HUDEP-2 (cell line): ENCODE results near the gene UBALD1.
A peak's percentile ranks its signal among the peaks of the same experiment; 100 is the strongest.

Source experiments
- DNase-seq, 76 experiments: peaks; one replicate each; lab custom pipeline; 2025; ENCODE audit not compliant: unreplicated experiment in 76 of 76; lab: John Stamatoyannopoulos, UW

UBALD1 gene

DNA sequence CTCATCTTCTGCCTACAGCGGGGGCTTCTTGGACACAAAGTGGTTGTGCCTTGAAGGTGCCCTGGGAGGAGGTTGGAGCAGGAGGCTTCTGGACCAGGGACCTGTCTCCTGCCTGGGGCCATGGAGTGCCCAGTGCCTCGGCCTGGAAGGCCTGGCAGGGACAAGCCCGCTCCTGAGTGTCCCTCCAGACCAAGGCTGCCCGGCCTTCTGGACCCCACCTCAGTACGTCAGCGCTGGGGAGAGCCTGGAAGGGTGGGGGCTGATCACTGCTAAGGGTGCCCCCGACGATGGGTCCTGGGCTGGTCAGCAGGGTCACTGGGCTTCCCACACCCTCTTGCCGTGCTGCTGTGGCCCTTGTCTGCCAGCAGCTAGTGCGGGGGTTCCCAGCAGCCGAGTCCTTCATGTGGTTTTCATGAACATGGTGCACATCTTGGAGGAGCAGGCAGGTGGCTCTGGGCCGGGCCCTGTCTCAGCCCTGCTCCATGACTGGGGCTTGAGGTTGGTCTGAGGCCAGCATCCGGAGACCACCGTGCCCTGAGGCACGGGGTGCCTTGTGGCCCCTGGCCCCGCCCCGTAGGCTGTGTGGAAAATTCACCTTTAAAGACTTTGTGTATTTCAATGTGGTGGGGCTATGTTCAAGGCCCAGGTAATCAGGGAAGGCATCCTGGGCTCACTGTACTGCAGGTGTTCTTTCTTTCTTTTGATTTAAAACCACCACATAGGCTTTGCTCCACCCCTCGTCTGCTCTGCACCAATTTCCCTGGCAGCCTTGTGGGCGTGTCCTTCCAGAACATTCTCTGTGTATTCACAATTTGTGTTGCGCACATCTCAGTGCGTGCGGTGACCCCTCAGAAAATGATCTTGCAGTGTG is 32.3 kb upstream of the UBALD1 start:
- no peak for DNase-seq

DNA sequence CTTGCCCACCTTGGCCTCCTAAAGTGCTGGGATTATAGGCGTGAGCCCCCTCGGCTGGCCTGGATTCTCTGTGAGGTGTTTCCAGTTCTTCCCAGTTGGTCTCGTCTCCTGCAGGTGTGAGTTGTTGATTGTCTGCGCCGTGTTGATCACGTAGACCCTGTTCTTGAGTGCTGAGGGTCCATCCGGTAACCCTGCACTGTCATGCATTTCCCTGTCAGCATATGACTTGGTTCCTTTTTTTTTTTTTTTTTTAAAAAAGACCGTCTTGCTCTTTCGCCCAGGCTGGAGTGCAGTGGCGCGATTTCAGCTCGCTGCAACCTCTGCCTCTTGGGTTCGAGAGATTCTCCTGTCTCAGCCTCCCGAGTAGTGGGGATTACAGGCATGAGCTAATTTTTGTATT is 27.2 kb upstream of the UBALD1 start:
- DNase-seq, result no peak

DNA sequence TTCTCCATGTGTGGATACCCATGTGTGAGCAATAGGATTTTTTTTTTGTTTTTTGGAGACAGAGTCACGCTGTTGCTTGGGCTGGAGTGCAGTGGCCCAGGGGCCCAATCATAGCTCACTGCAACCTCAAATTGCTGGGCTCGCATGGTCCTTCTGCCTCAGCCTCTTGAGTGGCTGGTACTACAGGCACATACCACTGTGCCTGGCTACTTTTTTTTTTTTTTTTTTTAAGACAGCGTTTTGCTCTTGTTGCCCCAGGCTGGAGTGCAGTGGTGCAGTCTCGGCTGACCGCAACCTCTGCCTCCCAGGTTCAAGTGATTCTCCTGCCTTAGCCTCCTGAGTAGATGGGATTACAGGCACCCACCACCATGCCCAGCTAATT is 26.6 kb upstream of the UBALD1 start:
- no peak for DNase-seq

DNA sequence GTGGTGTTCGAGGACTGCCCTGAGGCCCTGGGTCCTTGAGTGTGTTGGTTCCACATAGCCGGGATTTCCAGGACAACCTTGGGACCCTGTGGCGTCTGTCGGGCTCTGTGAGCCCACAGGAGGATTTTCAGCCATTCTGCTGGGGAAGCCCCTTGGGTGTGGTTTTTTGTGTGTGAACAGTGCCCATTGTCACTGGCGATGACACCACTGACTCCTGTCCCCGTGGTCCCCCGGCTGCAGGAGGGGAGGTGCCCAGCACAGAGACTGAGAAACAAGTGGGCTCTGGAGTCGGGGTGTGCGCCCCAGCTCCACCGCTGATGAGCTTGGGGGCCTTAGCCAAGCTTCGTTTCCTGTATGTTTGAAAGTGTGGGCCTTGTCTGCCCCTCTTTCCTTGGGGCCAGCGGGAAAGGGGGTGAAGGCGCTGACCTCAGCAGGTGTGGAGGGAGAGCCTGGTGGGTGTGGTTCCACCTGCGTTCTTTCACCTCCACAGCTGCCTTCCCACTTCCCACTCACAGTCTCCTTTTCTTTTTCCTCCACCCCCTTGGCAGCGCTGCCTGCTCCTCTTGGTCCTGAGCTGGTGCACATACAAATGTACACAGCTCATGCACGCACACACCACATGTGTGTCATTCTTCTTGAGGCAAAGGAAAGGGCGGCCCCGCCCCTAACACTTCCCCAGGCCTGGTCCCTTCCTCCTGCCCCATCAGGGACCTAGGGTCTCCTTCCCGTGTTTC is 26.1 kb upstream of the UBALD1 start:
- DNase-seq, result no peak

DNA sequence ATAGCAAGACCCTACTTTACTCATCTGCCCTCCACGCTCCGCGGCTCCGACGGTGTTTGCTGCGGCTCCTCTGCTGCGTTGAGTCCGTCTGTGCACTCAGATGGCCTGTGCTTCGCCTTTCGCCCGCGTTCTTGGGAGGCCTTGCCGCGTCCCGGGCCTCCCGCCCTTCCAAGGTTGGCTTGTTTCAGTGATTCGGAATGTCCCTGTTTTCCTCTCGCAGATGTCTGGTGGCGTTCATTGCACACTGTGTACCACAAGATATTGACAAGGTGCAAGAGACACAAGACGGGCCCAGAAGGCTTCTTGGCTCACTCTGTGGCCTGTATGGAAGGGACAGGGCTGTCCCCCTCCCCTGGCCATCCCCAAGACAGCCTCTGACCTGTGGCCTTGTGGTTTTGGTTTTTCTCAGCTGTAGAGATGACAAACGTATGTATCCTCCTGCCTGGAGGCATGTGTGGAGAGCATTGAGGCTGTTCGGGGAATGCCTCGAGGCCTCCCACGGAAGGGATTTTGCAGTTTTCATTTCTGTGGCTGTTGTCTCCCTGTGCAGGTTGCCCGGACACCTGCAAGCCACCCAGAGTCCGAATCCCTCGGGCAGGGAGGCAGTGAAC is 25.3 kb upstream of the UBALD1 start:
- DNase-seq, result no peak

DNA sequence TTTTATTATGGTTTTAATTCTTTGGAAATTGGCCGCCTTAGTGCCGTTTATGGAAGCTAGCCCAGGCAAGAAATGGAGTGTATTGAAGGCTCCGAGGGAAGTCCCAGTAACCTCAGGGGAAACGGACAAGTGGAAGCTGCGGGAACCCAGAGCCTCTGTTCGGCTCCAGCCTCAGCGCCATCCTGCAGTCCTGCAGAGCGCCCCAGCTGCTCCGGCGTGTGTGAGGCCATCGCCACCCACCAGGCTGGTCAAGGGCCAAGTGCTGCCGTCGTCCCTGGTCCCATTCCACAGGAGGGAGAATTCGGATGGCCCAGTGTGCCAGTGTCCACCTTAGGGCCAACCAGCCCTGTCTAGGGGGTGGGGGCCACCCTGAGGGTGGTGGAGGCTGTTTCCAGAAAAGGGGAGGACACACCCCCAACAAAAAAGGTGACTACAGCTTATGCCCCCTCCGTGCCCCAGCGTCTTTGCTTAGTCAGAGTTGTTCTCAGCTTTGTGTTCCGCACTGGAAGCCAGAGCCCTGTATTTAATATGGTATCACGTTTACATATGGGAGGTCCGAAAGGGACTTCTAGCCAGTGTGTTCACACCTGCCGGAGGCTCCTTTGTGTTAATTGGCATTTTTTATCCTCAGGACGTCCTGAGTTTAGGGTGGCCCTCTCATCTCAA is 22.9 kb upstream of the UBALD1 start:
- no peak for DNase-seq

DNA sequence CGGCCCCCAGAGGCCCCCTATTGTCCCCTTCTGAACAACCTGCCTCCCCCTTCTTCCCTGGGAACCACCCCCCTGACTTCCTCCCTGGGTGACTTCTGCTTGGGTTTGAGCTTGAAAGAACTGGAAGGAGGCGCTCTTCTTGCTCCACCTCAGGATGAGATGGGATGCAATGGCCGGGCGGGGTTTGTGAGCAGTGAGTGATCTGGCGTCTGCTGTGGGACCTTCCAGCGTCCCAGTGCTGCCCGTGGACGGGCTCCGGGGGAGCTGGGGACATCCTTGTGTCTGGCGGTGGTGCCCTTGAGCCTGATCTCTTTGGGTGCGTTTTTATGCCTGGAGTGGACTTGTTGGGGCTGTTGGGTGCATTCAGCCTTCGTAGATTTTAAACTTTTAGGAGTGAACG is 21.5 kb upstream of the UBALD1 start:
- DNase-seq, result no peak

DNA sequence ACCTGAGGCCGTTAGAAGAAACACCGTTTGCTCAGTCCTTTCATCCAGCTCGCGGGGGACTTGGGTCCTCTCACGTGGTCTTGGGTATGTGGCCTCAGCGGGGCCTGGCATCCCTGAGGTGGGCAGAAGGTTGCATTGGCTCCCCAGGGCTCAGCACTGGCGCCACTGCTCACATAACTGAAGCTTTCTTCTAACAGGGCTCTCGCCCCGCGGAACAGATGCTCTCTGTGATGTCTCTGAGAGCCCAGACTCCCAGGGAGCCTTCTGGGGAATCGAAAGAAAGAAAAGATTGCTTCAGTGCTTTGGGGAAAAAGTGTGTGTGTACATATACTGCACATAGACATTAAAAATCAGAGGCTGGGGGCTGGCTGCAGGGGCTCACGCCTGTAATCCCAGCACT is 20.1 kb upstream of the UBALD1 start:
- no peak for DNase-seq

DNA sequence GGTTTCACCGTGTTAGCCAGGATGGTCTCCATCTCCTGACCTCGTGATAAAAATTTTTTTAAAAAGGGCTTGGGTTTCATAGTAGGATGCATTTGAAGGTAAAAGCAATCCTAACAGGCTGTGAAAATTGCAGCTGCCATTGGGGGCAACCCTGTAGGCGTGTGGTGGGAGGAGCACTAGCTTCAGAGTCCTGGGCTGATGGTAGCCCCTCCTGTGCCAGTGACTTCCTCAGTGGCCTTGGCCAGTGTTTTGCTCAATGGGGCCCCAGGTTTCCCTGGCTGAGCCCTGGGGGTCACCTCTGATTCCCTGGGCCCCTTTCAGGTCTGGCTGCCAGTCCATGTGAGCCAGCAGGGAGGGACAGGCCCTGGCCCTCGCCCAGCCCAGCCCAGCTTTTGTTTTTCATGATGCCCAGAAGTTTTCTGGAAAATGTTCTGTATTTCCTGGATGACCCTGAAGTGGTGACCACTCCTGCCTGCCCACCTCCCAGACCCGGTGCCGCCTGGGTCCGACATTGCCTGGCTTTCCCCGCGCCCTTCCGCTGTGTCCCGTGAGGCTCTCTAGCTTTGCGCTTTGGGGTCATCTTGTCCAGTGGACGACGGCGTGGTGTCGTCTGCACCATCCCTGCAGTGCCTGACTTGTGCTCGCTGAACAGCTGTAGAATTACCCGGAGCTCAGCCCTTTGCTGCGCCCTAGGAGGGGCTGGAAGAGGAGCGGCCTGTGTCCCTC is 19.4 kb upstream of the UBALD1 start:
- DNase-seq, result no peak

DNA sequence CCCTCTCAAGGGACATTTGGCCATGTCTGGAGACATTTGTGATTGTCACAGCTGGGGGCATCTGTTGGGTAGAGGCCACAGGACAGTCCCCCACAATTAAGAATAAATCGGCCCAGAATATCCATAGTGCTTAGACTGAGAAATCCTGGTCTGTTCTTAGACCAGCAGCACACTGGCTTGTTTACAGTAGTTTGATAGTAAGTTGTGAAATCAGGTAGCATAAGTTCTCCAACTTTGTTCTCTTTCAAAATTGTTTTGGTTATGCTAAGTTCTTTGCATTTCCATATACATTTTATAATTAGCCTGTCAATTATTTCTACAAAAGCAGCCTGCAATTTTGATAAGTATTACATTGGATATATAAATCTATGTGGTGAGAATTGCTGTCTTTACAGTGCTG is 16.8 kb upstream of the UBALD1 start:
- DNase-seq, result no peak

DNA sequence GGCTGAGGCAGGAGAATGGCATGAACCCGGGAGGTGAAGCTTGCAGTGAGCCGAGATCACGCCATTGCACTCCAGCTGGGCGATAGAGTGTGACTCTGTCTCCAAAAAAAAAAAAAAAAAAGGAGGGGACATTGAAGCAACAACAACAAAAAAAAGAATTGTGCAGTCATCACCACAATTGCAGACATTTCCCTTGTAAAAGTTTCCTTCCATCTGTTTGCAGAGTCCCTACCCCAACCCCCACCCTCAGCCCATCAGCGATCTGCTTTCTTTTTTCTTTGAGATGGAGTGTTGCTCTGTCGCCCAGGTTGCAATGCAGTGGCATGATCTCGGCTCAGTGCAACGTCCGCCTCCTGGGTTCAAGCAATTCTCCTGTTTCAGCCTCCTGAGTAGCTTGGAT is 13.6 kb upstream of the UBALD1 start:
- no peak for DNase-seq

DNA sequence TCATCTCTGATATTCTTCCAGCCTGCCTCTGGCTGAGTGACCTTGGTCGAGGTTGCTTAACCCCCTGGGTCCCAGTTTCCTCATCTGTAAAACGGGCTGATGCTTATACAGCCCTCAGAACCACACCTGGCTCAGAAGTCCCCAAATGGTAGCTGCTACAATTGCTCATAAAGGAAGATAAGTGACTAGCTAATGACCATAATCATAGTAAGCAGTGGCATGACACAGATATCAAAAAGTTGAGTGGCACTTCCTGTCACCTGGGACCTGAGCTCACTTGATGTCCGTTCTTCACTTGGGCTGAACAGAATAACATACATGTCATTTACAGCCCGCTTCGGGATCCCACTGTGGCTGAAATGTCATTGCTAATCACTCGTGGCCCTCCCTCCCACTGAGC is 11.7 kb upstream of the UBALD1 start:
- DNase-seq, result no peak

DNA sequence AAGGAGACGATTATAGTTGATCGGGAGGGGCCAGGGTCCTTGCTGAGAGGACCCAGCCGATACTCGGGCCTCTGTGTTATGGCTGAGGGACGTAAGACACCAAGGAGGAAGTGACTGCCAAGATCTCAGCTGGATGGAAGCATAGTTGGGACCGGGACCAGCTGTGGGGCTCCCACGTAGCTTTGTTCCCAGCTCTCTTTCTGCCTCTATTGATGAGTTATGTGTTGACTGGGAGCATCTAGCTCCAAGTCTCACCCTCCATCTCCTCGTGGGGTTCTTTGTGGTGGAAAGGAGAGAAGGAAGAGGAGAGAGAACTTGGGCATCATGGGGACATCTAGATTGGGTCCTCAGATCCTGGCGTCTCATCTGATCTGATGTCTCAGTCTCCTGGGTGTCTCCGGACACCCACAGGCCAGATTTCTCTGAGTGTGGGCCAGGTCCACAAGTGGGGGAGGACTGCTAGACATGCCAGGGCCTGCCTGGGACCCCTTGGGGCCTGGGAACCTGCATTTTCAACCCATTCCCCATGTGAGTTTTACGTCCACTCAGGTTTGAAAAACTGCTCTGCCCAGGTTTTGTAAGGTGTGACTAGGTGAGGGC is 11.0 kb upstream of the UBALD1 start:
- no peak for DNase-seq

DNA sequence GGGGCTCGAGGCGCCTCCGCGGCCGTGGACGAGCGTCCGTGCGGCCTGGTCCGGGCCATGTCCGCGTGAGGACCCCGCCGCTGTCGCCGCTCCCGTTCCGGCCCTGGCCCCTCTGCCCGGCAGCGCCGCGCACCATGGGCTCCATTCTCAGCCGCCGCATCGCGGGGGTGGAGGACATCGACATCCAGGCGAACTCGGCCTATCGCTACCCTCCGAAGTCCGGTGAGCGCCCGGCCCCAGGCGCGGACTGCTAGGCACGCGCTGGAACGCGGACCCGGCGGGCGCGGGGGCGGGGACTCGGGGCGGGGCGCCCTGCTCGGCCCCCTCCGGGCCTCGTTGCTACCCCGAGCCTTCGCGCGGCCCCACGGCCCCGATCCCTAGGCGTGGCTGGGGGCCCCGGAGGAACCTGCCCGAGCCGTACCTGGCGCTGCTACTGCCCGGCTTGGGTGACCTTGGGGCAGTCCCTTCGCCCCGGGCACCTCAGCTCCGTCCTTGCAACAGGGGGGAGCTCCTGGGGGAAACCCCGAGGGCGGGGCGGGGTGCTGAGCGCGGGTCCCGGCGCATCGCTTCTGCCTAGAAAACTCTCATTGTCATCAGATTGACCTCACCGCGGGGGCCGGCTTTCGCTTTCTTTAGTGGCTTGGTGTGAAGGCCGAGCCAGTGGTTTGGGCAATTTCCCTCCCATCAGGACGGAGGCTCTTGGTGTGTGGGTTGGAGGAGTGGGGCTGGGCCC is 10.3 kb upstream of the UBALD1 start:
- peak in 21 of 76 experiments; percentile 5 to 49 (median 16) for DNase-seq

DNA sequence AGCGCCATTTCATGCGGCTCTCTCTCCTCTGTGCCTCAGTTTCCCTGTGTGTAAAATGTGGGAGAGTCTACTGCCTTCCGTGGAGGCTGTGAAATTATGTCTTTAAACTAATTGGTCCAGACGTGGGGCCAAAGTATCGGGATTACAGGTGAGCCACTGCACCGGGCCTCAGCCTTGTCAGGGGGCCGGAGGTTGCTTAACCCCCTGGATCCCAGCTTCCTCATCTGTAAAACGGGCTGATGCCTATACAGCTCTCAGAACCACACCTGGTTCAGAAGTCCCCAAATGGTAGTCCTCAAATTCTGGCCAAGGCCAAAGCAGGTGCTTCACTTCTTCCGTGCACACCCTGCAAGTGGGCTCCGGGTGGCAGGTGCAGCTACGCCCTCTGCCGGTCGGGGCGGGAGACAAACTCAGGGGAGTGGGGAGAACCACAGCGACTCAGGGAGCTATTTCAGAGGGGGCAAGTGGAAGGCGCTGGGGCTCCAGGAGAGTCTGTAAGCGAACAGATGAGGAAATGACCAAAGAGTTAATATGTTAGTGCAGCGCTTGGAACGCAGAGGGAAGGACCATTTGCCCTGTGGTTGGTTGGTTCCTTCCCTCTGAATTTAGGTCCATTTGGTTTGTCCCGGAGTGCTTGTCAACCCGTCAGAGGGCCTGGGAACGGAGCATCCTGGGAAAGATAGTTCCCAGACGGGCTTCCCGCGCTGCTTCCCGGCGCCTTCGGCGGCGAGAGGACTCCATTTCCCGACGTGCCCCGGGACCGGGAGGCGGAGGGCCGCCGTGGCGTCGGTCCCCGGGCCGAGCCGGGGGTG is 9.5 kb upstream of the UBALD1 start, which contains the start of gene MGRN1:
TSS of gene MGRN1 (plus strand) at position 812 of the 812 bp plus-strand sequence. CDS start 135 bp downstream, outside the sequence.
- DNase-seq, result peak in 75 of 76 experiments; percentile 67 to 98 (median 89)

DNA sequence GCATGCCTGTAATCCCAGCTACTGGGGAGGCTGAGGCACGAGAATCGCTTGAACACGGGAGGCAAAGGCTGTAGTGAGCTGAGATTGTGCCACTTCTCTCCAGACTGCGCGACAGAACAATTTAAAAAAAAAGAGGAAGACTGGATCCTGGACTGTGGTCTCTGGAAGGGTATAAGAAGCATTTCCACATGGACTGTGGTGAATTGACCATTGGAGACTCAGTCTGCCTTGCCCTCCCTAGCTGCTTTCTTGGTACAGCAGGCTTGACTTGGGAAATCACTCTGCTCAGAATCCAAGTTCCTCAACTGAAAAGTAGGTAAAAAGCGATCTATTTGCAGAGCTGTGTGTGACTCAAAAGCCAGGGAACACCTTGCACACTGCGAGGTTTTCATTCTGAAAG is 8.9 kb upstream of the UBALD1 start:
- DNase-seq, result no peak

DNA sequence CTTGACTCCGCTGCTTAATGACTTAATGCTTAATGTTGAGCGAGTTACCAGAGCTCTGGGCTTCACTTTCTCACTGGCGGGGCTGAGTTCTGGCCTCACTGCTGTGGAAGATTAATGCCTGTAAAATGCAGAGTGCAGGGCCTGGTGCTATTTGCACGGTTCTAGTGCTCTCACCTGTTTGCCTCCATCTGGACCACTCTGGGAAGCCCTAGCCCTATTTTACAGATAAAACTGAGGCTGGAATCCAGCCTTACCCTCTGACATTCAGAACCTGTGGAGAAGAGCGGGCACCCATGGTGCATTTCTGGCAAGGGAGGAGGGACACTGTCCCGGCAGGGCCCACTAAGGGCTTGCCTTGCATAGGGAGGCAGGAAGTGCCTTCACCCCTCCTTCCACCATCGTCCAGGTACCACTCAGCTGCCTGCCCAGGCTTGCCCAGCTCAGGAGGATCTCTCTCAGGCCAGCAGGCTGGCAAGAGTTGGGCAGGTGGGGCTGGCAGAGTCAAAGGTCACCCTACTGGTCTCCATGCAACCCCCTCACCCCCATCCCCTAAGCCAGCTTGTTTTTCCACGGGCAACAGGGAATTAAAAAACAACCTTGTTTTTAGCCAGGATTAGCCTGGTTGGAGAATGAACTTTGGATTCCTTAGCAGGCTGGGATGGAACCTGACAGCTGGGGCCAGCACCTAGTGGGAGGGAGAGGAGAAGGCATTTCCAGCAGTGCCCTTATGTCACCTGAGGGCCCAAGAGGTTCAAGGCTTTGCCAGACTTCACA is 4.1 kb upstream of the UBALD1 start:
- no peak for DNase-seq

DNA sequence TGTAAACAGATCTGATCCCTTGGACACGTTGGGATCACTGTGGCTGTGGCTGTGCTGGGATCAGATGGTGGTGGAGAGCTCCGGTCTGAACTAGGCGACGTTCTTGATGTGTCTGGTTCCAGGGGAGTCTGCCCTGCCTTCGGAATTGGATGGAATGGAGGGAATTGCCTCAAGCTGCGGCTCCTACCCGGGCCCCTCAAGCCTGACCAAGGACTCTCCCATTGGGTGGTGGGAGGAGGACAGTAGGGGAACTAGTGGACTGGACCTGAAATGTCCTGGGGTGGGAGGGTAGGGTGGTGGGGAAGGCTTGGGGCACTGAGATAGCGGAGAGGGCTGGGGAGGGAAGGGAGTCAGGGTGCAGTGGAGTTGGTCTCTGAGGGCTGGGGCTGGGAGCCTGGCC is 3.2 kb upstream of the UBALD1 start:
- no peak for DNase-seq
